Lower lobe of right lung (tissue), 2 donors: Measurements from ENCODE around the gene S100A4. TPM values are rescaled to one million over a fixed set of nuclear protein-coding genes. Genes with fewer than 3 reads are reported as not detected.

Experiments used
- ATAC-seq, 2 donors: fragments of 200-7000 bp; cut with Tn5 transposase; one replicate each; pipeline ENCODE4 v1.9.1; 2020 to 2022; ENCODE audit warnings: mild to moderate bottlenecking in 2 of 2, moderate library complexity in 2 of 2
- DNase-seq: peaks from one replicate; pipeline ENCODE4 v3.0.0-alpha.2; 2020
- H3K27ac ChIP-seq: fragments of 200-600 bp; one replicate; pipeline ENCODE4 v1.8.0; 2022
- H3K27me3 ChIP-seq: fragments of 200-600 bp; one replicate; pipeline ENCODE4 v1.8.0; 2022; ENCODE audit warnings: low read depth
- H3K36me3 ChIP-seq: fragments of 200-600 bp; one replicate; pipeline ENCODE4 v1.8.0; 2022; ENCODE audit warnings: mild to moderate bottlenecking
- H3K4me1 ChIP-seq: fragments of 200-600 bp; one replicate; pipeline ENCODE4 v1.8.0; 2022
- H3K4me3 ChIP-seq: fragments of 200-600 bp; one replicate; pipeline ENCODE4 v1.8.0; 2022; ENCODE audit warnings: mild to moderate bottlenecking
- H3K9me3 ChIP-seq: fragments of 200-600 bp; one replicate; pipeline ENCODE4 v1.8.0; 2022
- CTCF ChIP-seq: fragments of 200-600 bp; IDR thresholded peaks from one replicate; pipeline ENCODE4 v1.8.0; 2022; ENCODE audit warnings: antibody characterized with exemption, mild to moderate bottlenecking
- intact Hi-C: fragments of 100-400 bp; cut with DNase I; formaldehyde crosslinking; loops from one replicate; pipeline ENCODE4 v1.11.0; 2022
- total RNA-seq: library from RNA; stranded (reverse); fragmentation: NEBNext Ultra II Directional; extraction: Animal tissue kit (Norgen Biotek cat#: 25700); gene quantifications from one replicate; pipeline ENCODE4 v1.2.1, GENCODE V29; 2021
- donor health status: DM: no; HTN: yes; CAD: no; lungs with severe emphysema.

Gene S100A4
- total RNA-seq, 1 donor from 2014 or later, result 600 TPM

GRCh38 chr1:153532769-153533599 is 12.6 kb downstream of the S100A4 start:
- intact Hi-C loops, result loop anchor here (5.0 kb wide), 1 partner anchor 34 kb away; the partner anchor contains the start of gene S100A2
- H3K27ac ChIP-seq, result peak overlapping the region; percentile 100
- peak; percentile 92 for TF ChIP-seq CTCF
- peaks cover 46% of the 10 kb centered on the region for H3K4me1 ChIP-seq
- H3K4me3 ChIP-seq, result peak overlapping the region; percentile 98
- ATAC-seq (peak; percentile 69 to 80), DNase-seq (peak; percentile 92)
- no peaks in the 10 kb centered on the region for H3K27me3 ChIP-seq
- H3K9me3 ChIP-seq, result no peaks in the 10 kb centered on the region
- H3K36me3 ChIP-seq, result peaks cover 14% of the 10 kb centered on the region

DNA sequence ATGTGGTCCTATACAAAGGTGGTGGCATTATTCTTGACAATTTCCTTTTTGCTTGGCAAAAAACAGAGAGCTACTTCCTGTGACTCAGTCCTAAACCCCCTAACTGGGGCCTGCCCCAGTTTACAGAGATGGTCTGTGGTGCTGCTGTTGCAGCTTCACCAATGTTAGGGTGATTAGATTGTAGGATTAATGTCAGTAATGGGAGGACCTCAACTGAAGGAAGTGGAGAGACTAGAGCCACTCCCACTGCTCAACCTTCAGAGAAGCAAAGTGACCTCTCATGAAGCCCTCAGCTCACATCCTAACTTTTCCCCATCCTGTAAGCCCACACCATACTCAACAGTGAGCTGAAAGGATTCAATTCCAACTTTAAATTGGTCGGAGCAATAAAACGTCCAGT is 13.4 kb downstream of the S100A4 start:
- Histone ChIP-seq H3K9me3 (no peaks in the 10 kb centered on the region), H3K36me3 (peaks cover 17% of the 10 kb centered on the region), H3K27ac (peak overlapping the region; percentile 100), H3K27me3 (no peaks in the 10 kb centered on the region), H3K4me3 (peak overlapping the region; percentile 98), H3K4me1 (peaks cover 45% of the 10 kb centered on the region)
- no peak for ATAC-seq
- intact Hi-C loops, result loop anchor here (5.0 kb wide), 1 partner anchor 35 kb away; the partner anchor contains the start of gene S100A2
- no peak for TF ChIP-seq CTCF
- no peak for DNase-seq

- no peak overlapping the region for H3K27ac ChIP-seq
- TF ChIP-seq CTCF, result no peak
- no peaks in the 10 kb centered on the region for H3K27me3 ChIP-seq
- no peak overlapping the region for H3K4me3 ChIP-seq
- H3K4me1 ChIP-seq, result peaks cover 40% of the 10 kb centered on the region
- peaks cover 17% of the 10 kb centered on the region for H3K36me3 ChIP-seq
- ATAC-seq (no peak), DNase-seq (no peak)
- intact Hi-C loops, result loop anchor here (5.0 kb wide), 1 partner anchor 36 kb away; the partner anchor contains the start of gene S100A2
- H3K9me3 ChIP-seq, result no peaks in the 10 kb centered on the region
These were observed 14.0 kb downstream of the S100A4 start for GRCh38 chr1:153531638-153532037.

GRCh38 chr1:153527683-153528040 is 17.9 kb downstream of the S100A4 start:
- H3K4me1 ChIP-seq, result peaks cover 22% of the 10 kb centered on the region
- intact Hi-C loops, result no loop called here
- H3K27me3 ChIP-seq, result no peaks in the 10 kb centered on the region
- peaks cover 5% of the 10 kb centered on the region for H3K36me3 ChIP-seq
- H3K9me3 ChIP-seq, result no peaks in the 10 kb centered on the region
- DNase-seq, result no peak
- no peak for TF ChIP-seq CTCF
- H3K4me3 ChIP-seq, result no peak overlapping the region
- H3K27ac ChIP-seq, result no peak overlapping the region
- ATAC-seq, result no peak

DNA sequence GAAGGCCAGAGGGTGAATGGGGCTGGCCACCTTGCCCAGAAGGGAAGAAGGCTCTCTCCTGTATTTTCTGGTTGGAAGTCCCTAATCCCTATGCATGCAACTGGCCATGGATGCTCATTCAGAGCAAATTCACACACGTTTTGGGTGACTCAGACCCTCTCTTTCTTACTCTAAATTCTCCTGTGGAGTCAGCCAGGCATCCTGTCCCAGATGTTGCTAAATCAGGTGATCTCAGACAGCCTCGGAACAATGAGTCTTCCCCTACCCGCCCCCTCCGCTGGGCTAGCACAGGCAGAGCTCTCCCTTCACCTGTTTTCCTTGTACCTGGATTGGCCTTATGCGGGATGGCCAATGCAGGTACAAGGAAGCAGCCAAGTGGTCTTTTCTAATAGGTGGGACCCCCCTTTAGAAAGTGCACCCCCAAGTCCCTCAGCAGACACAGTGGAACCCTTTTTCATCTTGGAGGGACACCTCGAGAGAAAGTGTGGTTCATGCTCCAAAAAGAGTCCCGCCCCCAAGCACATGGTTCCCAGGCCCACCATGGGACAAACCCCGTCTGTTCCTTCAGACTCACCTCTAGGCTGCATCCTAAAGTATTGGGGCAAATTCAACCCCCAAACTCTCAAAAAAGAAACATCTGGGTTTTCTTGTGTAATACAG is 18.5 kb downstream of the S100A4 start:
- Histone ChIP-seq H3K27ac (no peak overlapping the region), H3K36me3 (peaks cover 5% of the 10 kb centered on the region), H3K4me3 (no peak overlapping the region), H3K27me3 (no peaks in the 10 kb centered on the region), H3K9me3 (no peaks in the 10 kb centered on the region), H3K4me1 (peaks cover 17% of the 10 kb centered on the region)
- intact Hi-C loops, result no loop called here
- TF ChIP-seq CTCF, result no peak
- ATAC-seq, result no peak
- DNase-seq, result no peak
